Measurements from ENCODE around the gene TEKT5.

Gene TEKT5

DNA sequence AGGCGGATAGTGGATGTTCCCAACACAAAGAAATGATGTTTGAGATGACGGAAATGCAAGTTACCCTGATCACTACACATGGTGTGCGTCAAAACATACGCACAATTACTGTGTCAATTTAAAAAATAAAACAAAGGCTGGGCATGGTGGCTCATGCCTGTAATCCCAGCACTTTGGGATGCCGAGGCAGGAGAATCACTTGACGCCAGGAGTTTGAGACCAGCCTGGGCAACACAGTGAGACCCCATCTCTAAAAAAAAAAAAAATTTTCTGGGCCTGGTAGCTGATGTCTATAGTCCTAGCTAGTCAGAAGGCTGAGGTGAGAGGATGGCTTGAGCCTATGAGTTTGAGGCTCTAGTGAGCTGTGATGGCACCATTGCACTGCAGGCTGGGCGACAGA, 51.8 kb downstream of the TEKT5 start:
- TF ChIP-seq, protein P1, sequence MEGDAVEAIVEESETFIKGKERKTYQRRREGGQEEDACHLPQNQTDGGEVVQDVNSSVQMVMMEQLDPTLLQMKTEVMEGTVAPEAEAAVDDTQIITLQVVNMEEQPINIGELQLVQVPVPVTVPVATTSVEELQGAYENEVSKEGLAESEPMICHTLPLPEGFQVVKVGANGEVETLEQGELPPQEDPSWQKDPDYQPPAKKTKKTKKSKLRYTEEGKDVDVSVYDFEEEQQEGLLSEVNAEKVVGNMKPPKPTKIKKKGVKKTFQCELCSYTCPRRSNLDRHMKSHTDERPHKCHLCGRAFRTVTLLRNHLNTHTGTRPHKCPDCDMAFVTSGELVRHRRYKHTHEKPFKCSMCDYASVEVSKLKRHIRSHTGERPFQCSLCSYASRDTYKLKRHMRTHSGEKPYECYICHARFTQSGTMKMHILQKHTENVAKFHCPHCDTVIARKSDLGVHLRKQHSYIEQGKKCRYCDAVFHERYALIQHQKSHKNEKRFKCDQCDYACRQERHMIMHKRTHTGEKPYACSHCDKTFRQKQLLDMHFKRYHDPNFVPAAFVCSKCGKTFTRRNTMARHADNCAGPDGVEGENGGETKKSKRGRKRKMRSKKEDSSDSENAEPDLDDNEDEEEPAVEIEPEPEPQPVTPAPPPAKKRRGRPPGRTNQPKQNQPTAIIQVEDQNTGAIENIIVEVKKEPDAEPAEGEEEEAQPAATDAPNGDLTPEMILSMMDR (IDR thresholded peaks at IDR 0.05): no peak

DNA sequence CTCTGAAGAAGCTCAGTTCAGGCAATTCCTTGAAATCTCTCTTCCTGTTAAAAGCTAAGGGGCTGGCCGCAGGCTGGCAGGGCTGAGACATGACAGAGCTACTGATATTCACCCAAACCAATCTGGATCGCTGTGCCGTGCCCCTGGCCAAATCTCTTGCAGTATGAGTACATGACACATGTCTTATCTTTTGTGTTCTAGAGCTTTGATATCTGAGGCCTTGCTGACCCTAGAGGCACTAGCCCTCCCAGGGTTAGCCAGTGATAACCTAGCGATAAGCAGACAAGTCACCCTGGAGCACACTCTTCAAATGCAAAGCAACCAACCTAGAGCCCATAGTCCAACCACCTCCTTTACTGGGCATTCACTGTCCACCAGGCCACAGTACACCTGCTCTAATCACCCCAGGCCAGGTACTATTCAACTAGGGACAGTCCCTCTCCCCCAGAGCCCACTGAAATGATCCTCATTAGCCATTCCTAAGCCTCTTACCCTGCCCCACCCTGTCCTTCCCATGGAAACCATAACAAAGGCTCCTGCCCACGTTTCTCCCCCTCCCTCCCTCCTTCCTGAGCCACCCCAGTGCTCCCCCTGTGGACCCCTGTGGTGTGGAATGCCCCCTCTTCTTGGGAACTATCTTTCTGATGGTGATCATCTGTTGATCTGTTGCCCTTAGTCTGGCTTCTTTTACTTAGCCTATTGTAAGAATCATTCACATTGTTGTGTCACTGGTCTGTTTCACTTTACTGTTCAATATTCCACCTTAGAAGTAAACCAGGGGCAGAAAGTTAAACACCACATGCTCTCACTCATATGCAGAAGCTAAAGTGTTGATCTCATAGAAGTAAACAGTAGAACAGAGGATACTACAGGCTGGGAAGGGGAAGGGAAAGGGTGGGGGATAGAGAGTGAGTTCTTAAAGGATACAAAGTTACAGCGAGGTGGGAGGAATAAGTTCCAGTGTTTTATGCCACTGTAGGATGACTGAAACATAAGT, 52.5 kb downstream of the TEKT5 start:
- TF ChIP-seq, protein P1 (IDR thresholded peaks at IDR 0.05): no peak

DNA sequence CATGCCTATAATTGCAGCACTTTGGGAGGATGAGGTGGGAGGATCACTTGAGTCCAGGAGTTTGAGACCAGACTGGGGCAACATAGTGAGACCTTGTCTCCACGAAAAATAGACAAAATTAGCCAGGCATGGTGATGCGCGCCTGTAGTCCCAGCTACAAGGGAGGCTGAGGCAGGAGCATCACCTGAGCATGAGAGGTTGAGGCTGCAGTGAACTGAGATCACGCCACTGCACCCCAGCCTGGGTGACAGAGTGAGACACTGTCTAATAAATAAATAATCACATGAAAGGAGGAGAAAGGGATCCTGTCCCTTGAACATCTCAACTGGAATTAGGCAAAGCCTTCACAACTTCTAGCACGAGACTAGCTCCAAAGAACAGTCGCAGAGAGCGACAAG, 53.2 kb downstream of the TEKT5 start:
- TF ChIP-seq, protein P1 (IDR thresholded peaks at IDR 0.05): no peak

DNA sequence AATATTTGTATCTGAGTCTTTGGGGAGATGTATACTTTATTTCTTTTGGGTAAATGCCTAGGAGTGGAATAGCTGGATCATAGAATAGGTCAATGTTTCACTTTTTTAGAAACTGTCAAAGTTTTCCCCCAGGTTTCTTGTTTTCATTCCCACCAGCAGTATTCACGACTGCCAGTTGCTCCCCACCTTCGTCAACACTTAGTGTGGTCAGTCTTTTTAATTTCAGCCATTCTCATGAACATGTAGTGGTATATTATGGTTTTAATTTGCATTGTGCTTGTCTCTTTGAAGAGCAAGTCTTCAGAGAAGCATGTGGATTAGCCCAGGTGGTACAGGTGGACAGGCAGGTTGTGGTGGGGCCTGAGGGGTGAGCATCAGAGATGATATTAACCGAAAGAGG, 53.8 kb downstream of the TEKT5 start:
- TF ChIP-seq, protein P1 (IDR thresholded peaks at IDR 0.05): no peak

DNA sequence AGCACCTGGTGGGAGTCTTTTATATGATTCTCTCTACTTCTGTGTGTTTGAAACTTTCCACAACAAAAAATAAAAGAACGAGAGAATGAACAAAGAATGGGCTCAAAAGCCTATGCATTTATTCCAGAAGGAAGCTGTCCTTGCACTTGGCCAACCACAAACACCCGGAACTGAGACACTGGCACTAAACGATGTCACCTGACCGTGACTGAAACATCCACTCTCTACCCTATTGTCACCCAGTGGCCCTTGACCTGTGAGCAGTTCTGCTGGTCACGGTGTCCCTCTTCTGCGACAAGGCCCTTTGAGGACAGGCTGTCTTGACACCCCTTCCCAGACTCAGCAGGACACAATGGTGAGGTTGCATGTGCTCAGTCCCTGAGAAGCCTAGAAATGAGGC, 56.6 kb downstream of the TEKT5 start:
- TF ChIP-seq, protein P1 (IDR thresholded peaks at IDR 0.05): no peak

DNA sequence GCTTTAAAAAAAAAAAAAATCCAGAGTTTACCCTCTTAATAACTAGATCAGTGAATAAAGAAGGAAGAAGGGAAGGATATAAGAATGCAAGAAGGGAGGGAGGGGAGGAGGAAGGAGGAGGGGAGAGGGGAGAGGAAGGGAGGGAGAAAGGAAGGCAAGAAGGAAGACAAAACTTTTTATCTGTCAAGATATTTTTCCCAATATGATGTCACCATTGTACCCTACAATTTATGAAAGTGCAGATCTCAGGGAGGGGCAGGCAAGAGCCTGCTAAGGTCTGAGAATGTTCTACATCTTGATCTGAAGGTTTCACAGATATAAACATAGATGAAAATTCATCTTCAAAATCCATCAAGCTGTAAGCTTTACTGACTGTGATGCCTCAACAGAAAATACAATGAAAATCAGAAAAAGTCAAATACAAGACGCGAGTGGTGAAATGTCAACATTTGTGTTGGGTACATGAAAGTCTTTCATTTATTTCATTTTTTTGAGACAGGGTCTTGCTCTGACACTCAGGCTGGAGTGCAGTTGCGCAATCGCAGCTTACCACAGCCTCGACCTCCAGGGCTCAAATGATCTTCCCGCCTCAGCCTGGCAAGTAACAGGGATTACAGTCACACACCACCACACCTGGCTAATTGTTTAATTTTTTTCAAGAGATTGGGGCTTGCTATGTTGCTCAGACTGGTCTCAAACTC, 57.2 kb downstream of the TEKT5 start:
- TF ChIP-seq, protein P1 (IDR thresholded peaks at IDR 0.05): no peak

DNA sequence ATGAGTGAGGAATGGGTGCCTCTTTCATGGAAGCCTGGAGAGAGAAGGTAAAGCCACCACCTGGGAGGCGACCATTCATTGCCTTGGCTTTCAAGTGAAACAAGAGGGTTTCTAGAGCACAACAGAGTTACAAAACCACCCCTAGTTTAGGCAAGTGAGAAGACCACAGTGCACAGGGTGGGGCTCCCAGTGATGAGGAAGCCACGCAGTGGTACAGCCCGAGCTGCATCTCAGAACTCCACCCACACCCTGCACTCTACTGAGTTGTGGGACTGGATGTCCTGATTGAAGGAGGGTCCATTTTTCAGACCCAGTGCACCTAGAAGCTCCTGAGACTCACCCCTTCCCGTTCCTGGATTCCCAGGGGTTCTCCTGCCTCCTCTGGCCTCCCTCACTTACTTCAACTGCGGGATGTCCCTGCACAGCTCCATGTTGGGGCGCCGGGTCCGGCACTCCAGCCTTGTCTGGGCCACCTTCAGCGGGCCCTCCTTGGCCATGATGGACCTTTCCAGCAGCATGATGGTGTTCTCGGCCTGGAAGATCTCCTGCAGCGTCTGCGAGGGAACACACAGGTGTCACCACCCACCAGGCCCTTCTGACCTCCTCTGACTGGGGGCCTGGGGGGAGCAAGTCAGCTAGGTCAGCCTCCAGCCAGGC, 59.2 kb downstream of the TEKT5 start:
- TF ChIP-seq, protein P1 (IDR thresholded peaks at IDR 0.05): no peak
